Fibroblast of skin of back (primary cell): Measurements from ENCODE around the gene RFX2.
"Not testable (repeated sequence)": the region's sequence is repeated elsewhere in the genome, so short reads cannot be mapped to it uniquely, and the experiment has no call there.

ENCODE experiments used
- DNase-seq: peaks from one replicate; pipeline ENCODE4 v3.0.0-alpha.2; 2013

RFX2 gene

GRCh38 chr19:6038634-6039405 is 71.5 kb downstream of the RFX2 start:
- DNase-seq: no peak

DNA sequence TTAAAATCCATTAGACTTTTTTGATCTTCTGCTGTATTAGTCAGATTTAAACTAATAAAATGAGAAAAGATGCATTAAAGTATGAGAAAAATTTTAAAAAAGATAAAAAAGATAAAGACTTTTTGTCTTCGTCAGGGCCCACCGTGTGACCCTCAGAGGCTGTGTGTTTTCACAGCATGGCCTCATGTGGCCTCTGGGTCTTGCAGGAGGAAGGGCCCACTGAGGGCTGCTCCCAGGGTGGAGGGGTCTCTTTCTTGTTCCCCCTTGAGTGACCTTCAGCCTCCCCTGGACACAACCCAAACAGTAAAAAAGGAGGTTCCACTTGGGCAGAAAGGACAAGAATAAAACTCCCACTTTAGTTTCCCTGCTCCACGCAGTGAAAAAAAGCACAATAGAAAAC is 75.3 kb downstream of the RFX2 start:
- no peak for DNase-seq

GRCh38 chr19:6034512-6034911 is 75.8 kb downstream of the RFX2 start:
- no peak for DNase-seq

DNA sequence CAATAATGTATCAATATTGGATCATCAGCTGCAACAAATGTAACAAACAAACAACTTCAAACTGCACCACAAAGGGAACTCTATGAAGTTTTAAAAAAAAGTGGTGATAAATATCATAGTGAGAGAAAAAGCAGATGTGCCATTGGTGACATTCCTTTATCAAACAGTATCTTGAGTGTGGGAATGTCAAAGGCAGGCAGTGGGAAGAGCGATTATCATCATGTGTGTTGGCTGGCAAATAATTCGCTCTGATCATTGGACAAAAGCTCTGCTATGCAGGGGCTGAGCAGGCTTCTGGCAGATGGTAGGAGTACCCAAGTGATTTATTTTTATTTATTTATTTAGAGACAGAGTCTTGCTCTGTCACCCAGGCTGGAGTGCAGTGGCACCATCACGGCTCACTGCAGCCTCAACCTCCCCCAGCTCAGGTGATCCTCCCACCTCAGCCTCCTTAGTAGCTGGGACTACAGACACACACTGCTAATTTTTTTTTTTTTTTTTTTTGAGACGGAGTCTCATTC is 76.5 kb downstream of the RFX2 start:
- no peak for DNase-seq

GRCh38 chr19:6032827-6033226 is 77.5 kb downstream of the RFX2 start:
- DNase-seq: no peak

DNA sequence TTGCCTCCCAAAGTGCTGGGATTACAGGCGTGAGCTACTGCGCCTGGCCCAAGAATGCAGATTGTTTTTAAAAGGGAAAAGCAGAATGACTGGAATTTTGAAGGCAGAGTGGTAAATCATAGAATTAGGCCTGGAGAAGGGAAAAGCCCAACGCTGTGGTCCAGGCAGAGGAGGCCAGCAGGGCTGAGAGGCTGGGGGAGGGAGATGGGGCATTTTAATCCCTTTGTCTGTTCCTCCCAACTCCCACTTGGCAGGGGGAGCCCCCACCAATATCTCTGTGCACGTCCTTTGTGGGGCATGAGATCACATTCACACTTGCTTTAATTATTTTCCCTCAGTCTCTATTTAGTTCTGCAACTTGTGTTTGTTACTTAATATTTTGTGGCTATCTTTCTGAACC is 77.9 kb downstream of the RFX2 start:
- no peak for DNase-seq

- peak; percentile 55 for DNase-seq
Observed at GRCh38 chr19:6030214-6030507, 80.1 kb downstream of the RFX2 start.

GRCh38 chr19:6026390-6027227 is 83.7 kb downstream of the RFX2 start:
- DNase-seq: no peak

DNA sequence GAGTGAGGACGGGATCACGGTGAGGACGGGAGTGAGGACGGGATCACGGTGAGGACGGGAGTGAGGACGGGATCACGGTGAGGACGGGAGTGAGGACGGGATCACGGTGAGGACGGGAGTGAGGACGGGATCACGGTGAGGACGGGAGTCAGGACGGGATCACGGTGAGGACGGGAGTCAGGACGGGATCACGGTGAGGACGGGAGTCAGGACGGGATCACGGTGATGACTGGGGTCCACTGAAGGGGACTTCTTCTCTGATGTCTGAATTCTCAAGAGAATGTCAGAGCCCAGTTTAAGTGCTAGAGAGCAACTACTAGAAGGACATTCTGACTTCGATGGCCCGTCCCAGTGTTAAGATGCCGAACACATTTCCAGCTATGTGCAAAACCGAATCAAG is 85.5 kb downstream of the RFX2 start:
- not testable (repeated sequence) for DNase-seq

GRCh38 chr19:6023936-6024335 is 86.4 kb downstream of the RFX2 start:
- no peak for DNase-seq

DNA sequence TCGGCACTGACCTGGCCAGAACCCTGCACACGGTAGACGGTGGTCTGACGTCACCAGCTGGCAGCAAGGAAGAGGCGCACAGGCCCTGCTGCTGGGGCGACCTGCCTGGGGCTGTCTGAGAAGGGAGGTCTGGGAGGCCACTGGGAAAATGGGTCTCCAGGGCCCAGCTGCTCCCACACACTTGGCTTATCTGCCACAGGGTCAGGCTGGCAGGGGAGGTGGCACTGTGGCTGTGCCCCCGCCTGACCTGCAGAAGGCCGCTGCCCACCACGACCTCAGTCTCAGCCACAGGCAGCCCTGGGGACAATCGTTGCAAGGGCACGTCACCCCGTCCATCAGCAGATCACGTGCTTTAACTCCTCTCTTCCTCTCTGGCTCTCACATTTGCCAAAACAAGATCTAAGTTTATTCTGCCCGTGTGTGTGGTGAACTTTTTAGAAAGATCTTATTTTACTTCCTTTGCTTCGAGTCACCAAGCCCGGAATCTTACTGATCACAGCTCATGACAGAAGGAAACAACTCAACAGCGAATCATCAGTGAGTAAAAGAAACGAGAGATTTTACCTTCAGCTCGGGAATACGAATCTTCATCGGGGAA is 87.1 kb downstream of the RFX2 start:
- DNase-seq: peak; percentile 75

- no peak for DNase-seq
Observed at GRCh38 chr19:6022570-6023064, 87.7 kb downstream of the RFX2 start.

- DNase-seq: peak; percentile 75
Observed at GRCh38 chr19:6021878-6022569, 88.3 kb downstream of the RFX2 start.

DNA sequence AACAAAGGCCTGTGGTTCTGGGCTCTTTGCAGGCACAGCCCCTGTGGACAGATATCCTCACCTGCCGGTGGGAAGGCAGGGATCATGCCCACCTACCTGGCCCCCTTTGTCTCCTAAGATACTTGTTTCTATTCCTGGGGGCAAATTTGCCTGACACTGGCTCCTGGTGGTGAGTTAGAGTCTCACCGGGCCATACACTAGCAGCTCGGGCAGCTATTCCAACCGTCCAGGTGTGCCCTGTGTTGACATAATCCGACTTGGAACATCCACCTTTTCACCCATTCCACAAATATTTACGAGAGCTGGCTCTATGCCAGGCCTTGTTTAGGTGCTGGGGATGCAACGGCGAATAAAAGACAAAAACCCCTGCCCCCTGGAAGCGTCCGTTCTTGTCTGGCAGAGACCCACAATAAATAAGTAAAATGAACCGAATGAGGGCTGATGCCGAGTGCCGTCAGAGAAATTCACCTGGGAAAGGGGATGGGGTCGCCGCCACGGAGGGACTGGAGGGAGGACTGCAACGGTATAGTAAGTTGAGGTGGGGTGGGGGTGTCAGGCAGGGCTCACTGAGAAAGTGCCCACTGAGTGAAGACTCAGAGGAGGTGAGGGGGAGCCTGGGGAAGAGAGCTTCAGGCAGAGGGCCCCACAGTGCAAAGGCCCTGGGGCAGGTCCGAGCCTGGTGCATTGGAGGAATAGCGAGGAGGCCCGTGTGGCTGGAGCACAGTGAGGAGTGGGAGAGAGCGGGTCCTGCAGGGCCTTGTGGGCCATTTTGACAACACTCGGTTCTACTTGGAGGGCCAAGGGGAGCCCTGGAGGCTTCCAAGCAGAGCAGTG is 89.1 kb downstream of the RFX2 start:
- no peak for DNase-seq

- no peak for DNase-seq
Observed at GRCh38 chr19:6020166-6020882, 90.0 kb downstream of the RFX2 start.

DNA sequence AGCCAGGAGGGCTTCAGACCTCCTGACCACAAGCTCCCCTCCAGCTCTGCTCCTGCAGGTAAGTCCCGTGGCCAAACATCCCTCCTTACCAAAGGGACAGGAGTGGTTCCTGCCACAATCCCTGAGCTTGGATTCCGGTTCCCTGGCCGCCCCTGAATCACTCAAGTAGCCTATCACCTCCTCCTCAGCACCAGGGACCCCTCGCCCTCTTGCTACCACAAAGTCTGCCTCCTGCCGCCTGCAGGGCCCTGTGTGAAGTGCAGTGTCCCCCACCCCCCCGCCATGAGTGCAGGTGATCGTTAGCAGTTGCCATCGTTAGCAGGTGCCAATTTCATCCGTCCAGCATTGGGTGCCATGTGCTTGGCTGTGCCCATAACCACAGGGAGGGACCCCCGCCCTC is 91.5 kb downstream of the RFX2 start:
- no peak for DNase-seq

DNA sequence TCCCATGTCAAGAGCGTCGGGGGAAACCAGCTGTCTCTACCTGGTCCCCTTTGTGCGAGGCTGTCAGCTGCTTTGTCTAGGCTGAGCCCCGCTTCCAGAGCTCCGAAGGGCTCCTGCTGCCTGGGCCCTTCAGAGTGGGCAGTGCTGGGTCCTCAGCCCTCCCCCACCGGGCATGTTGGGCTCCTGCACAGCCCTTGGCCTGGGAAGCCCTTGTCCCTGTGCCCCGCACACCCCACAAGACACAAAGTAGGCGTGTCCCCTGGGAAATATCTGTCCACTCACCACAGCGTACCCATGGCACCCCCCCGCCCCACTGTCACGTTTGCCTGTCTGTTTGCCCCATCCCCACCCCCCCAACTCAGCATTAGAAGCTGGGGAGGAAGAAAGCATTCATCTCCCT is 92.7 kb downstream of the RFX2 start:
- DNase-seq: no peak

- DNase-seq: no peak
Observed at GRCh38 chr19:6015841-6016545, 94.3 kb downstream of the RFX2 start.

DNA sequence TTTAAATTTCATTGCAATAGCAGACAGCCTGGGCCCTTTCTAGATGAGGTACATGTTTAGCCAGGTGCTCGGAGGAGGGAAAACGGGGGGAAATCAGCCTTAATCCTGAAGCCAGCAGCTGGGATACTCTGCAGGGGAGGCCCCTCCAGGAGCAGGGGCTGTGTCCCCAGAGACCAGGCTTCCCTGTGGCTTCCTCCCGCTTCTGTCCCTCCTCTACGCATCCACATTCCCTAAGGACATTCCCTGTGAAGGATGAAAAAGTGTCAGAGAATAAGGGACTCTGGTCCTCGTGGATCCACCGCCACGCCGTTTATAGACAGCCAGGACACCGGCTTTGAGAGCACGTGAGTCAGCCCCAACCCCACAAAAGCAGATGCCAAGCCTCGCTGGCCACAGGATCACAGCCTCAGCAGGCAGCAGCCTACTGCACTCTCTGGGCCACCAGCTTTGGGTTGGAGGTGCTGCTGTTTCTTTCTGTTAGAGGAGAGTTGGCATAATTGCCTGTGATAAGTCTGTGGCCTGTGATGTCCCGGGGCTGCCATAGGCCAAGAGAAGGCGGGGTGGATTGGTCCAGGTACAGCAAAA is 95.7 kb downstream of the RFX2 start:
- DNase-seq: no peak
